GM21737 (cell line): Measurements from ENCODE around the gene KRTAP4-11.
"Not testable (repeated sequence)": the region's sequence is repeated elsewhere in the genome, so short reads cannot be mapped to it uniquely, and the experiment has no call there.

Experiments
- ATAC-seq: cut with Tn5 transposase; IDR thresholded peaks from one replicate; pipeline ENCODE4 v1.9.1; 2021; ENCODE audit warnings: mild to moderate bottlenecking, moderate library complexity; ENCODE audit not compliant: unreplicated experiment

KRTAP4-11 gene

GRCh38 chr17:41125064-41125463 lies 6.9 kb upstream of the KRTAP4-11 start:
- ATAC-seq: no peak

GRCh38 chr17:41123991-41124371 lies 5.8 kb upstream of the KRTAP4-11 start, which contains the start of gene KRTAP4-12:
Gene KRTAP4-12, minus strand, starts transcription at chr17:41124182. Its CDS starts 60 bp downstream, at chr17:41124122.
- ATAC-seq: not testable (repeated sequence)

DNA sequence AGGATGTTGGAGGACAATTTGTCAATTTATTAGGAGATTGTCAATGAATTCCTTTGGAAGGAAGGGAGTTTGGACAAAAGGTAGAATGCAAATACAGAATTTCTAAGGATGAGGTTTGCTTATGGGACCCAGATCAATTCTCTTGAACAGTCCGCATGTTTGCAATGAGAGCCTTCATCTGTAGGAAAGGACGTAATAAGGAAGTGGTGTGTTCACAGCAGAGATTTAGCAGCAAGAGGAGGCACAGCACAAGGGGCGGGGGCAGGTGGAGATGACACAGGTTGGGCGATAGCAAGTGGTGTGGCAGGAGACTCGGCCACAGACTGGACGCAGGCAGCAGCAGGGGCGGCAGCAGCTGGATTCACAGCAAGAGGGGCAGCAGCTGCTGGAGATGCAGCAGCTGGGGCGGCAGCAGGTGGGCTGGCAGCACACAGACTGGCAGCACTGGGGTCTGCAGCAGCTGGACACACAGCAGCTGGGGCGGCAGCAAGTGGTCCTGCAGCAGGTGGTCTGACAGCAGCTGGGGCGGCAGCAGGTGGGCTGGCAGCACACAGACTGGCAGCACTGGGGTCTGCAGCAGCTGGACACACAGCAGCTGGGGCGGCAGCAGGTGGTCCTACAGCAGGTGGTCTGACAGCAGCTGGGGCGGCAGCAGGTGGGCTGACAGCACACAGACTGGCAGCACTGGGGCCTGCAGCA lies 5.3 kb upstream of the KRTAP4-11 start:
- ATAC-seq: not testable (repeated sequence)

DNA sequence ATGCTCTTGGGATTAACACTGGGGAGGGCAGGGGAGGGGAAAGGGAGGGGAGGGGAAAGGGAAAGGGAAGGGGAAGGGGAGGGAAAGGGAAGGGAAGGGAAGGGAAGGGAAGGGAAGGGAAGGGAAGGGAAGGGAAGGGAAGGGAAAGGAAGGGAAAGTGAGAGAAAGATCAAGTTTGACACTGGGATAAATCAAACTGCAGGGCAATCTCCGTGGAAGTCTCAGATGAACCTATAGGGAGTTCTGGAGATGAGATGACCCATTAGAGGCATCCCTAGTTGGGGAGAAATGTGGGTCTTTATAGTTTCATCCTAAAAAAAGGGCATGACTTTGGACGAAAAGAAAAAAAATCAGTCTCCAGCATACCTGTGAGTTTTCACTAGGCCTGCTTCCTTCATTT lies 3.6 kb upstream of the KRTAP4-11 start:
- no peak for ATAC-seq

DNA sequence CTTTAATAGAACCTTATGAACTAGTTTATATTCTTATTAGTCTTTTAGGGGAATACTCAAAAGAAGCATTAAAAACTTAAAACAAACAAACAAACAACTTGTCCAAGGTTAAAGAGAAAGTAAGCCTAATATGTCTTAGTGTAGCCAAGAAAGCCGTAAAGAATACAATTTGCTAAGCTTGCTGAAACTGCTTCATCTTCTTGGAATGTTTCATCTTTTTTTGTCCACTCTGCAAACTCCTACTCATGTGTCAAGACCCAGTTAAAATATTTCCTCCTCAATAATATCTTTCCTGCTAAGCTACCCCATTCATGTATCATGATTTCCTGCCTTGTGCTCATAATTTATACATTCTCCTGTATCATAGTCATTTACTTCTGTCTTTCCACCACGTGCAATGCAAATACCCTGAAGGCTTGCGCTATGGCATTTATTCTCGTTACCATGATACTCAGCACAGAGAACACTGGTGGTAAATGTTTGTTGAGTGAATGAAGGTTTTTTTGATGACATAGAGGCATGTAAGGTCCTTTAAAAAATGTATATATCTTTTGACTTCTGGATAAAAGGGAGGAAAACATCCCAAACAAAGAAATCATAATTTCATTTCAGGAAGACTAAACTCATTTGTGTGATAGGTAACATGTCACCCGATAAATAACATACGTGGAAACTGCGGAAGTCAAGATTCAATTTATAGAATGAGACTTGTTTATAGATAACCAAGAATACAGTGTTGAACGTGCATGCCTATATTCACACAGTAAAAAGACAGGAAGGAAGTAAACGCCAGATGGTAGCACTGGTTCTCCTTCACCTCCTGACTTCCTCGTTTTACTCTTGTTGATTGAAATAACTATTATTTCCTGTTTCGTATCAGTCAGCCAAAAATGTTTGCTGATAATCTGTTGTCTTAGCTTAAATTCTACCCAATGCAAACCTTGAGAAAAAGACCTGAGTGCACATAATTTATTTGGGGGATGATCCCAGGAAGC lies 1.8 kb upstream of the KRTAP4-11 start:
- ATAC-seq: not testable (repeated sequence)

DNA sequence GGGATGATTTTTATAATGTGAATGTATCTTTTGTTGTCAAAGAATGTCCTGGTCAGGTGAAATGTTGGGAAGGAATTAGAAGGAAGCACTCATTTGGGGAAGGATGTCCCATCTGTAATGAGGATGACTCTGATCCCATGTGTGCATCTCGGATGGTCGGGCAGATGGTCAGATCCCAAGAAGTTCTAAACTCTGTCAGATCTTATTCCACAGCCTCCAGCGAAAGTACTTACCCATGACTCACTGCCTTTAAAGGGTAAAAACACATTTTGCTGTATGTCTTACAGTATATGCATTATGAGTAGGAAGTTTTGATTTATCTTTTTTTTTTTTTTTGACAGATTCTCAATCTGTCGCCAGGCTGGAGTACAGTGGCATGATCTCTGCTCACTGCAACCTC lies 548 bp upstream of the KRTAP4-11 start:
- no peak for ATAC-seq

GRCh38 chr17:41116297-41116696 lies 1.9 kb downstream of the KRTAP4-11 start:
- ATAC-seq: no peak

GRCh38 chr17:41111151-41111885 lies 6.9 kb downstream of the KRTAP4-11 start:
- ATAC-seq: no peak

GRCh38 chr17:41108728-41109386 lies 9.3 kb downstream of the KRTAP4-11 start:
- ATAC-seq: not testable (repeated sequence)

DNA sequence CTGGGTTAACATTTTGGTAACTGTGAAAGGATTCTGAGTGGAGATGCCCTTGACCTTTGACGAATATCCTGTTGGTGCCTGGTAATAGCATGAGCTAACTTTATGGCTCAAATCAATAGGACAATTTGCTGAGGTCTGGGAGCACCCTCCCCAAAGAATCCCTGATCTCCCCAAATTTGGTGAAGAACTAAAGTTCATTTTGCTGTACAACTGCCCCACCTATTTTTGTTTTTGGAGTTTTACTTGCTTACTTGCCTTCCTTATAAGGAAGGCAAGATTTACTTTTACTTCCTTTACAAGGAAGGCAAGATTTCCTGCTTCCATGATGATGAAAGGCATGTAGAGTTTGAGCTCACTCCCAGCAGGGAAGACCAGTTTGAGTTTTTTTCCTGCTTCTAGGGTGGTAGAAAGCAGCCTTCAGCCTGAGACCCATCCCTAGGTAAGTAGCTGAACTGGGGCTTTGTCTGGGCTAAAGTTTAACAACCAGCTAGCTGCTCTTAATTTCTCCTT lies 10.2 kb downstream of the KRTAP4-11 start:
- ATAC-seq: no peak

GRCh38 chr17:41105347-41105746 lies 12.8 kb downstream of the KRTAP4-11 start, which contains the start of gene KRTAP4-9:
Gene KRTAP4-9, plus strand, starts transcription at chr17:41105389. Its CDS starts 0 bp downstream, at chr17:41105389.
- not testable (repeated sequence) for ATAC-seq

GRCh38 chr17:41104386-41105038 lies 13.7 kb downstream of the KRTAP4-11 start:
- ATAC-seq: not testable (repeated sequence)

GRCh38 chr17:41103896-41104295 lies 14.3 kb downstream of the KRTAP4-11 start:
- ATAC-seq: no peak

- no peak for ATAC-seq
These were observed 16.4 kb downstream of the KRTAP4-11 start, which contains the start of gene KRTAP4-16 for GRCh38 chr17:41101586-41102259. Gene KRTAP4-16, minus strand, starts transcription at chr17:41102209. Its CDS starts 0 bp downstream, at chr17:41102209.

GRCh38 chr17:41099682-41100480 lies 18.3 kb downstream of the KRTAP4-11 start:
- not testable (repeated sequence) for ATAC-seq

DNA sequence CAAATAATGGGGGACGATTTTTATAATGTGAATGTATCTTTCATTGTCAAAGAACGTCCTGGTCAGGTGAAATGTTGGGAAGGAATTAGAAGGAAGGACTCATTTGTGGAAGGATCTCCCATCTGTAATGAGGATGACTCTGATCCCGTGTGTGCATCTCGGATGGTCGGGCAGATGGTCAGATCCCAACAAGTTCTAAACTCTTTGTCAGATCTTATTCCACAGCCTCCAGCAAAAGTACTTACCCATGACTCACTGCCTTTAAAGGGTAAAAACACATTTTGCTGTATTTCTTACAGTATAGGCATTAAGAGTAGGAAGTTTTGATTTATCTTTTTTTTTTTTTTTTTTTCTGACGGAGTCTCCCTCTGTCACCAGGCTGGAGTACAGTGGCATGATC lies 19.7 kb downstream of the KRTAP4-11 start:
- ATAC-seq: no peak

GRCh38 chr17:41098042-41098441 lies 20.1 kb downstream of the KRTAP4-11 start, which contains the start of gene KRTAP4-8:
Gene KRTAP4-8, minus strand, starts transcription at chr17:41098142. Its CDS starts 58 bp downstream, at chr17:41098084.
- no peak for ATAC-seq

- no peak for ATAC-seq
These were observed 22.1 kb downstream of the KRTAP4-11 start for GRCh38 chr17:41096055-41096454.
